Measurements from ENCODE around the gene DNAI4. TPM values are rescaled to one million over a fixed set of nuclear protein-coding genes. Genes with fewer than 3 reads are reported as not detected.

Gene DNAI4
- total and polyA plus RNA-seq, 2 experiments from 2014 or later: 0.90 to 3.8 TPM

GRCh38 chr1:66778969-66779368 lies 145.7 kb downstream of the DNAI4 start (continued):
- TF ChIP-seq, protein P1, sequence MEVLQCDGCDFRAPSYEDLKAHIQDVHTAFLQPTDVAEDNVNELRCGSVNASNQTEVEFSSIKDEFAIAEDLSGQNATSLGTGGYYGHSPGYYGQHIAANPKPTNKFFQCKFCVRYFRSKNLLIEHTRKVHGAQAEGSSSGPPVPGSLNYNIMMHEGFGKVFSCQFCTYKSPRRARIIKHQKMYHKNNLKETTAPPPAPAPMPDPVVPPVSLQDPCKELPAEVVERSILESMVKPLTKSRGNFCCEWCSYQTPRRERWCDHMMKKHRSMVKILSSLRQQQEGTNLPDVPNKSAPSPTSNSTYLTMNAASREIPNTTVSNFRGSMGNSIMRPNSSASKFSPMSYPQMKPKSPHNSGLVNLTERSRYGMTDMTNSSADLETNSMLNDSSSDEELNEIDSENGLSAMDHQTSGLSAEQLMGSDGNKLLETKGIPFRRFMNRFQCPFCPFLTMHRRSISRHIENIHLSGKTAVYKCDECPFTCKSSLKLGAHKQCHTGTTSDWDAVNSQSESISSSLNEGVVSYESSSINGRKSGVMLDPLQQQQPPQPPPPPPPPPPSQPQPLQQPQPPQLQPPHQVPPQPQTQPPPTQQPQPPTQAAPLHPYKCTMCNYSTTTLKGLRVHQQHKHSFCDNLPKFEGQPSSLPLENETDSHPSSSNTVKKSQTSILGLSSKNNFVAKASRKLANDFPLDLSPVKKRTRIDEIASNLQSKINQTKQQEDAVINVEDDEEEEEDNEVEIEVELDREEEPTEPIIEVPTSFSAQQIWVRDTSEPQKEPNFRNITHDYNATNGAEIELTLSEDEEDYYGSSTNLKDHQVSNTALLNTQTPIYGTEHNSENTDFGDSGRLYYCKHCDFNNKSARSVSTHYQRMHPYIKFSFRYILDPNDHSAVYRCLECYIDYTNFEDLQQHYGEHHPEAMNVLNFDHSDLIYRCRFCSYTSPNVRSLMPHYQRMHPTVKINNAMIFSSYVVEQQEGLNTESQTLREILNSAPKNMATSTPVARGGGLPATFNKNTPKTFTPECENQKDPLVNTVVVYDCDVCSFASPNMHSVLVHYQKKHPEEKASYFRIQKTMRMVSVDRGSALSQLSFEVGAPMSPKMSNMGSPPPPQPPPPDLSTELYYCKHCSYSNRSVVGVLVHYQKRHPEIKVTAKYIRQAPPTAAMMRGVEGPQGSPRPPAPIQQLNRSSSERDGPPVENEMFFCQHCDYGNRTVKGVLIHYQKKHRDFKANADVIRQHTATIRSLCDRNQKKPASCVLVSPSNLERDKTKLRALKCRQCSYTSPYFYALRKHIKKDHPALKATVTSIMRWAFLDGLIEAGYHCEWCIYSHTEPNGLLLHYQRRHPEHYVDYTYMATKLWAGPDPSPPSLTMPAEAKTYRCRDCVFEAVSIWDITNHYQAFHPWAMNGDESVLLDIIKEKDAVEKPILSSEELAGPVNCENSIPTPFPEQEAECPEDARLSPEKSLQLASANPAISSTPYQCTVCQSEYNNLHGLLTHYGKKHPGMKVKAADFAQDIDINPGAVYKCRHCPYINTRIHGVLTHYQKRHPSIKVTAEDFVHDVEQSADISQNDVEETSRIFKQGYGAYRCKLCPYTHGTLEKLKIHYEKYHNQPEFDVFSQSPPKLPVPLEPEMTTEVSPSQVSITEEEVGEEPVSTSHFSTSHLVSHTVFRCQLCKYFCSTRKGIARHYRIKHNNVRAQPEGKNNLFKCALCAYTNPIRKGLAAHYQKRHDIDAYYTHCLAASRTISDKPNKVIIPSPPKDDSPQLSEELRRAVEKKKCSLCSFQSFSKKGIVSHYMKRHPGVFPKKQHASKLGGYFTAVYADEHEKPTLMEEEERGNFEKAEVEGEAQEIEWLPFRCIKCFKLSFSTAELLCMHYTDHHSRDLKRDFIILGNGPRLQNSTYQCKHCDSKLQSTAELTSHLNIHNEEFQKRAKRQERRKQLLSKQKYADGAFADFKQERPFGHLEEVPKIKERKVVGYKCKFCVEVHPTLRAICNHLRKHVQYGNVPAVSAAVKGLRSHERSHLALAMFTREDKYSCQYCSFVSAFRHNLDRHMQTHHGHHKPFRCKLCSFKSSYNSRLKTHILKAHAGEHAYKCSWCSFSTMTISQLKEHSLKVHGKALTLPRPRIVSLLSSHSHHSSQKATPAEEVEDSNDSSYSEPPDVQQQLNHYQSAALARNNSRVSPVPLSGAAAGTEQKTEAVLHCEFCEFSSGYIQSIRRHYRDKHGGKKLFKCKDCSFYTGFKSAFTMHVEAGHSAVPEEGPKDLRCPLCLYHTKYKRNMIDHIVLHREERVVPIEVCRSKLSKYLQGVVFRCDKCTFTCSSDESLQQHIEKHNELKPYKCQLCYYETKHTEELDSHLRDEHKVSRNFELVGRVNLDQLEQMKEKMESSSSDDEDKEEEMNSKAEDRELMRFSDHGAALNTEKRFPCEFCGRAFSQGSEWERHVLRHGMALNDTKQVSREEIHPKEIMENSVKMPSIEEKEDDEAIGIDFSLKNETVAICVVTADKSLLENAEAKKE (CRISPR knock-in tag; IDR thresholded peaks at IDR 0.05): no peak
- TF ChIP-seq STAT1 (IDR thresholded peaks at IDR 0.05; ENCODE audit: unreplicated experiment): no peak
- no peak for TF ChIP-seq ZNF114 (CRISPR knock-in tag; IDR thresholded peaks at IDR 0.05)

DNA sequence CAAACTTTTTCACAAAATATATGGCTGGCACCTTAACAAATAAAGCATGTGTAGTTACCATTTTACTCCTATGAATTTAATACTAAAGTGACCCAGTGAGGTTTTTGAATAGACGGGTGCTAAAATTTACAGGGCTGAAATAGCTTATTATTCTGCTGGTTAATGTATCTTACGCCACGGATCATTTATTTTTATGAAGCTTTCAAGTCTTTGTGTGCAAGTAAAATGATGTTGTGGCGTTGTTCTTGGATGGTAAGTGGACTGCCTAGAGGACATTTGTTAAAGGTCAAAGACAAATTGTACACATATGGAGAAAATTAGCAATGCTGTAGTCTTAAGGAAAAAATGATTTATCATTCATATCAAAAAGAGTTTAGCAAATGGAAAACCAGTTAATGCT lies 146.4 kb downstream of the DNAI4 start:
- H3K27me3 Mint-ChIP-seq (ENCODE audit: insufficient read depth, low read depth, poor library complexity): peaks cover 3% of the 10 kb centered on the region
- H4K20me1 ChIP-seq (replicated peaks; ENCODE audit: insufficient read depth): no peaks in the 10 kb centered on the region
- ATAC-seq: no peak
- H3K9me3 Mint-ChIP-seq: peaks cover 35% of the 10 kb centered on the region
- H3K4me2 ChIP-seq: no peak overlapping the region
- H3K4me1 ChIP-seq (ENCODE audit: insufficient read depth): no peaks in the 10 kb centered on the region
- H3K36me3 Mint-ChIP-seq (ENCODE audit: low read depth): peaks cover 15% of the 10 kb centered on the region
- no peaks in the 10 kb centered on the region for H3F3A ChIP-seq (replicated peaks; ENCODE audit: low read depth)
- no peak overlapping the region for H3K27ac Mint-ChIP-seq
- H3K4me3 ChIP-seq: no peak overlapping the region
- no peaks in the 10 kb centered on the region for H3K4me1 Mint-ChIP-seq
- H3K9me2 ChIP-seq (ENCODE audit: insufficient read depth): no peaks in the 10 kb centered on the region
- H3K4me3 Mint-ChIP-seq: no peak overlapping the region
- DNase-seq (ENCODE audit: low spot score): no peak
- H3K36me3 ChIP-seq (ENCODE audit: insufficient read depth): peaks cover 4% of the 10 kb centered on the region; the same call in 1 of the 2 replicates
- H2AFZ ChIP-seq: no peak overlapping the region
- no peaks in the 10 kb centered on the region for H3K27me3 ChIP-seq (ENCODE audit: insufficient read depth)
- no peak overlapping the region for H3K27ac ChIP-seq (ENCODE audit: low read depth)
- H3K79me2 ChIP-seq (replicated peaks; ENCODE audit: insufficient read depth): no peaks in the 10 kb centered on the region
- TF ChIP-seq ETS1 (IDR thresholded peaks at IDR 0.05) (no peak), CREB1 (CRISPR knock-in tag; IDR thresholded peaks at IDR 0.05; ENCODE audit: low read depth) (no peak), NANOG (IDR thresholded peaks at IDR 0.05; ENCODE audit: borderline replicate concordance) (no peak), STAT1 (IDR thresholded peaks at IDR 0.05; ENCODE audit: unreplicated experiment) (no peak), JUNB (IDR thresholded peaks at IDR 0.05; ENCODE audit: unreplicated experiment) (no peak), ZNF331 (CRISPR knock-in tag; IDR thresholded peaks at IDR 0.05; ENCODE audit: low read depth) (no peak), POLR2AphosphoS5 (IDR thresholded peaks at IDR 0.05; ENCODE audit: low read depth) (no peak), EZH2 (IDR thresholded peaks at IDR 0.05; ENCODE audit: low read depth, unreplicated experiment) (no peak), EZH2phosphoT487 (IDR thresholded peaks at IDR 0.05; ENCODE audit: unreplicated experiment) (no peak), ZNF114 (CRISPR knock-in tag; IDR thresholded peaks at IDR 0.05) (no peak)
- TF ChIP-seq, protein P2, sequence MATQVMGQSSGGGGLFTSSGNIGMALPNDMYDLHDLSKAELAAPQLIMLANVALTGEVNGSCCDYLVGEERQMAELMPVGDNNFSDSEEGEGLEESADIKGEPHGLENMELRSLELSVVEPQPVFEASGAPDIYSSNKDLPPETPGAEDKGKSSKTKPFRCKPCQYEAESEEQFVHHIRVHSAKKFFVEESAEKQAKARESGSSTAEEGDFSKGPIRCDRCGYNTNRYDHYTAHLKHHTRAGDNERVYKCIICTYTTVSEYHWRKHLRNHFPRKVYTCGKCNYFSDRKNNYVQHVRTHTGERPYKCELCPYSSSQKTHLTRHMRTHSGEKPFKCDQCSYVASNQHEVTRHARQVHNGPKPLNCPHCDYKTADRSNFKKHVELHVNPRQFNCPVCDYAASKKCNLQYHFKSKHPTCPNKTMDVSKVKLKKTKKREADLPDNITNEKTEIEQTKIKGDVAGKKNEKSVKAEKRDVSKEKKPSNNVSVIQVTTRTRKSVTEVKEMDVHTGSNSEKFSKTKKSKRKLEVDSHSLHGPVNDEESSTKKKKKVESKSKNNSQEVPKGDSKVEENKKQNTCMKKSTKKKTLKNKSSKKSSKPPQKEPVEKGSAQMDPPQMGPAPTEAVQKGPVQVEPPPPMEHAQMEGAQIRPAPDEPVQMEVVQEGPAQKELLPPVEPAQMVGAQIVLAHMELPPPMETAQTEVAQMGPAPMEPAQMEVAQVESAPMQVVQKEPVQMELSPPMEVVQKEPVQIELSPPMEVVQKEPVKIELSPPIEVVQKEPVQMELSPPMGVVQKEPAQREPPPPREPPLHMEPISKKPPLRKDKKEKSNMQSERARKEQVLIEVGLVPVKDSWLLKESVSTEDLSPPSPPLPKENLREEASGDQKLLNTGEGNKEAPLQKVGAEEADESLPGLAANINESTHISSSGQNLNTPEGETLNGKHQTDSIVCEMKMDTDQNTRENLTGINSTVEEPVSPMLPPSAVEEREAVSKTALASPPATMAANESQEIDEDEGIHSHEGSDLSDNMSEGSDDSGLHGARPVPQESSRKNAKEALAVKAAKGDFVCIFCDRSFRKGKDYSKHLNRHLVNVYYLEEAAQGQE (IDR thresholded peaks at IDR 0.05; ENCODE audit: unreplicated experiment): no peak
- TF ChIP-seq, protein P3, sequence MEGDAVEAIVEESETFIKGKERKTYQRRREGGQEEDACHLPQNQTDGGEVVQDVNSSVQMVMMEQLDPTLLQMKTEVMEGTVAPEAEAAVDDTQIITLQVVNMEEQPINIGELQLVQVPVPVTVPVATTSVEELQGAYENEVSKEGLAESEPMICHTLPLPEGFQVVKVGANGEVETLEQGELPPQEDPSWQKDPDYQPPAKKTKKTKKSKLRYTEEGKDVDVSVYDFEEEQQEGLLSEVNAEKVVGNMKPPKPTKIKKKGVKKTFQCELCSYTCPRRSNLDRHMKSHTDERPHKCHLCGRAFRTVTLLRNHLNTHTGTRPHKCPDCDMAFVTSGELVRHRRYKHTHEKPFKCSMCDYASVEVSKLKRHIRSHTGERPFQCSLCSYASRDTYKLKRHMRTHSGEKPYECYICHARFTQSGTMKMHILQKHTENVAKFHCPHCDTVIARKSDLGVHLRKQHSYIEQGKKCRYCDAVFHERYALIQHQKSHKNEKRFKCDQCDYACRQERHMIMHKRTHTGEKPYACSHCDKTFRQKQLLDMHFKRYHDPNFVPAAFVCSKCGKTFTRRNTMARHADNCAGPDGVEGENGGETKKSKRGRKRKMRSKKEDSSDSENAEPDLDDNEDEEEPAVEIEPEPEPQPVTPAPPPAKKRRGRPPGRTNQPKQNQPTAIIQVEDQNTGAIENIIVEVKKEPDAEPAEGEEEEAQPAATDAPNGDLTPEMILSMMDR (conservative IDR thresholded peaks at IDR 0.05; ENCODE audit: low read depth in 2 of 2): no peak
